Right atrium auricular region (tissue), 2 donors: ENCODE data around the gene CARD14. TPM values are rescaled to one million over a fixed set of nuclear protein-coding genes. Genes with fewer than 3 reads are reported as not detected.

Source experiments
- DNase-seq: peaks from one replicate; pipeline ENCODE4 v3.0.0-alpha.2; 2019; ENCODE audit warnings: low spot score
- H3K27ac ChIP-seq, 2 donors: fragments of 200-600 bp; sonication (generic); 1 replicate in 1 of 2; 2 replicates in 1 of 2; pipeline ENCODE4 v1.5.1; 2016 to 2019
- H3K27me3 ChIP-seq, 2 donors: fragments of 200-600 bp; sonication (generic); one replicate each; pipeline versions ENCODE4 v1.5.1 to v1.6.0; 2017 to 2019
- H3K36me3 ChIP-seq: fragments of 200-600 bp; sonication (generic); one replicate; pipeline ENCODE4 v1.5.1; 2016
- H3K4me1 ChIP-seq, 2 donors: fragments of 200-600 bp; sonication (generic); one replicate each; pipeline versions ENCODE4 v1.5.1 to v1.6.0; 2017 to 2019
- H3K4me3 ChIP-seq, 2 donors: fragments of 200-600 bp; sonication (generic); 1 replicate in 1 of 2; 2 replicates in 1 of 2; pipeline ENCODE4 v1.5.1; 2017 to 2019; ENCODE audit warnings: mild to moderate bottlenecking in 1 of 2, moderate library complexity in 1 of 2
- H3K9me3 ChIP-seq, 2 donors: fragments of 200-600 bp; sonication (generic); one replicate each; pipeline ENCODE4 v1.5.1; 2019
- CTCF ChIP-seq, 2 donors: fragments of 200-600 bp; sonication (generic); IDR thresholded peaks; one replicate each; pipeline ENCODE4 v1.5.1; 2019; ENCODE audit warnings: antibody characterized with exemption in 2 of 2
- total RNA-seq, 2 donors: library from RNA; depleted of rRNA; stranded (reverse); fragments of >200 nt; gene quantifications; one replicate each; pipeline ENCODE4 v1.1.0, GENCODE V29; 2016

CARD14 gene
- total RNA-seq, result not detected

DNA sequence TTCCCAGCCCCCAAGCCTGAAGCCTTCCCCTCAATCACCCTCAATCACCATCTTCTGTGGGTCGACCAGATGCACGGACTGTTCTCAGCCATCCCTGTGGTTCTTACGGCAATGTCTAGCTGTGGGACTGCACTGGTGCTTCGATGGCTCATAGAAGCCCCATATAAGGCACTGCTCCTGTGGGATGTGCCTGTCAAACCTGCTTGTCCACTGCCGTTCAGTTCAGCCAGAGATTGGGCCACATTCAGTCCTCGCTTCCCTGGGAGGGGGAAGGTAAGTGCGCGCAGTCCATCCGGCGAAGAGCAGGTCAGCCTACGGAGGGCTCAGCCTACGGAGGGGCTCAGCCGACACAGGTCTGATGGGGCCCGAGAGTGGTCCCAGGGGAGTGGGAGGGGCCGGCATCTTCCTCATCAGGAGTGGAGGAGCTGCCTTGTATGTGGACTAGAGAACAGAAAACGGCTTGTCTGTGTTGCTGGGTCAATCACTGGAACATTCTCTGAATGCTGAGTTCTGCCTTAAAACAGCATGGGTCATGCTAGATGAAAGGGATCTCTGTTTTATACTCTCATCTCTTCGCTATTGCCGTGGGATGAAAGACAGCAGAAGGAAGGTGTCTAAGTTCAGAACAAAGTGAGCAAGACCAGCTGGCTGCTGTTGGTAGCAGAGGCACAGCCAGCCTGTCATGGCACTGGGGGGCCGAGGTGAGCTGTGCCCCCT, at the start of gene CARD14:
Gene CARD14 (plus strand): TSS at position 247 of the 717 bp plus-strand sequence. CDS start 11,409 bp downstream, outside the sequence.
- H3K4me1 ChIP-seq, result no peaks in the 10 kb centered on the region
- H3K27ac ChIP-seq, result no peak within 1 kb of the TSS
- H3K36me3 ChIP-seq, result no peaks in the 10 kb centered on the region
- DNase-seq, result no peak
- TF ChIP-seq CTCF (IDR thresholded peaks at IDR 0.05), result no peak
- no peaks in the 10 kb centered on the region for H3K27me3 ChIP-seq
- H3K4me3 ChIP-seq, result no peak within 1 kb of the TSS
- no peaks in the 10 kb centered on the region for H3K9me3 ChIP-seq

GRCh38 chr17:80122026-80122575, 47.7 kb upstream of the CARD14 start:
- no peaks in the 10 kb centered on the region for H3K9me3 ChIP-seq
- no peak for DNase-seq
- H3K36me3 ChIP-seq, result peaks cover 5% of the 10 kb centered on the region
- no peaks in the 10 kb centered on the region for H3K4me1 ChIP-seq
- TF ChIP-seq CTCF (IDR thresholded peaks at IDR 0.05), result no peak
- no peaks in the 10 kb centered on the region for H3K27me3 ChIP-seq
- no peak overlapping the region for H3K4me3 ChIP-seq
- H3K27ac ChIP-seq, result no peak overlapping the region

GRCh38 chr17:80122926-80123505, 46.8 kb upstream of the CARD14 start:
- Histone ChIP-seq H3K9me3 (no peaks in the 10 kb centered on the region), H3K27me3 (no peaks in the 10 kb centered on the region), H3K36me3 (peaks cover 5% of the 10 kb centered on the region), H3K4me3 (no peak overlapping the region), H3K27ac (no peak overlapping the region), H3K4me1 (no peaks in the 10 kb centered on the region)
- no peak for DNase-seq
- no peak for TF ChIP-seq CTCF (IDR thresholded peaks at IDR 0.05)

GRCh38 chr17:80123791-80124190, 46.0 kb upstream of the CARD14 start:
- TF ChIP-seq CTCF (IDR thresholded peaks at IDR 0.05), result no peak
- no peaks in the 10 kb centered on the region for H3K9me3 ChIP-seq
- peaks cover 4% of the 10 kb centered on the region for H3K36me3 ChIP-seq

GRCh38 chr17:80124351-80124981, 45.4 kb upstream of the CARD14 start:
- no peak for DNase-seq
- H3K27ac ChIP-seq, result no peak overlapping the region
- no peak for TF ChIP-seq CTCF (IDR thresholded peaks at IDR 0.05)
- H3K4me3 ChIP-seq, result no peak overlapping the region
- no peaks in the 10 kb centered on the region for H3K27me3 ChIP-seq
- H3K9me3 ChIP-seq, result no peaks in the 10 kb centered on the region
- H3K36me3 ChIP-seq, result no peaks in the 10 kb centered on the region
- H3K4me1 ChIP-seq, result no peaks in the 10 kb centered on the region

More at GRCh38 chr17:80123791-80124190, 46.0 kb upstream of the CARD14 start:
- H3K27ac ChIP-seq, result no peak overlapping the region
- DNase-seq, result no peak
- H3K4me1 ChIP-seq, result no peaks in the 10 kb centered on the region
- H3K27me3 ChIP-seq, result no peaks in the 10 kb centered on the region
- no peak overlapping the region for H3K4me3 ChIP-seq
